T-helper 2 cell treated with Interferon-gamma antibody and Interleukin-4, amounts not matched to agents 5 μg/mL and 100 μg/mL, for 36 hours (primary cell): ENCODE measurements around the gene CTDSPL2.
"Not testable (repeated sequence)": the region's sequence is repeated elsewhere in the genome, so short reads cannot be mapped to it uniquely, and the experiment has no call there.

Source experiments
- DNase-seq: peaks from one replicate; pipeline ENCODE4 v3.0.0; 2021; ENCODE audit warnings: low spot score
- H3K27ac Mint-ChIP-seq: one replicate; pipeline ENCODE4 v1.8.0; 2021; ENCODE audit warnings: mild to moderate bottlenecking, mixed read lengths
- H3K27me3 Mint-ChIP-seq: one replicate; pipeline ENCODE4 v1.8.0; 2021; ENCODE audit warnings: low read depth, mixed read lengths
- H3K36me3 Mint-ChIP-seq: one replicate; pipeline ENCODE4 v1.8.0; 2021; ENCODE audit warnings: low read depth, mixed read lengths
- H3K4me1 Mint-ChIP-seq: one replicate; pipeline ENCODE4 v1.8.0; 2021; ENCODE audit warnings: low read depth, mixed read lengths
- H3K4me3 Mint-ChIP-seq: one replicate; pipeline ENCODE4 v1.8.0; 2022; ENCODE audit warnings: mild to moderate bottlenecking, moderate library complexity, mixed read lengths
- H3K9me3 Mint-ChIP-seq: one replicate; pipeline ENCODE4 v1.8.0; 2021; ENCODE audit warnings: mixed read lengths

The CTDSPL2 gene

GRCh38 chr15:44501768-44502366 is 74.4 kb downstream of the CTDSPL2 start:
- no peaks in the 10 kb centered on the region for H3K27me3 Mint-ChIP-seq
- peak overlapping the region; percentile 11 for H3K27ac Mint-ChIP-seq
- DNase-seq, result no peak
- peaks cover 30% of the 10 kb centered on the region for H3K36me3 Mint-ChIP-seq
- peaks cover 24% of the 10 kb centered on the region for H3K4me1 Mint-ChIP-seq
- H3K9me3 Mint-ChIP-seq, result no peaks in the 10 kb centered on the region
- no peak overlapping the region for H3K4me3 Mint-ChIP-seq

- peaks cover 5% of the 10 kb centered on the region for H3K4me1 Mint-ChIP-seq
- H3K27me3 Mint-ChIP-seq, result no peaks in the 10 kb centered on the region
- H3K27ac Mint-ChIP-seq, result no peak overlapping the region
- peaks cover 33% of the 10 kb centered on the region for H3K36me3 Mint-ChIP-seq
- no peaks in the 10 kb centered on the region for H3K9me3 Mint-ChIP-seq
- no peak for DNase-seq
- no peak overlapping the region for H3K4me3 Mint-ChIP-seq
These were observed 89.0 kb downstream of the CTDSPL2 start for GRCh38 chr15:44516436-44516835.

GRCh38 chr15:44519537-44519936 is 92.1 kb downstream of the CTDSPL2 start:
- peaks cover 2% of the 10 kb centered on the region for H3K4me1 Mint-ChIP-seq
- H3K36me3 Mint-ChIP-seq, result peaks cover 39% of the 10 kb centered on the region
- no peaks in the 10 kb centered on the region for H3K27me3 Mint-ChIP-seq
- no peak overlapping the region for H3K4me3 Mint-ChIP-seq
- no peak for DNase-seq
- no peaks in the 10 kb centered on the region for H3K9me3 Mint-ChIP-seq
- H3K27ac Mint-ChIP-seq, result no peak overlapping the region

DNA sequence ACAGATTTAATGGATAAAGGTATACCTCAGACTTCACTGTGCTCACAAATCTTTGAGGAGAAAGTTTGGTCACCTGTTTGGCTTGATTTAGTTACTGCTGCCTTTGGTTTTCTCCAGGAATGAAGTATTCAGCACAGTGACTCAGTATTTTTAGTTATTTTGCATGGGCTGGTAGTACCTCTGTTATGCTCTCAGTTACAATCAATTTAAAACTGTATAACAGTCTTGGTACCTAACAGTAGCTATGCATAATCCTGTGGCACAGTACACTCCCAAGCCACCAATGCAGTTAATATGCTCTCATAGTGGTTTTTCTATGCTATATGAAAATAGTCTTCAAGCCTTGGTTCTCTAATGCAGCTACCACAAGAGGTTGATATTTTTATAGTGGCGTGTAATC is 97.6 kb downstream of the CTDSPL2 start:
- H3K36me3 Mint-ChIP-seq, result peaks cover 35% of the 10 kb centered on the region

GRCh38 chr15:44527241-44527640 is 99.8 kb downstream of the CTDSPL2 start:
- Mint-ChIP-seq H3K4me3 (no peak overlapping the region), H3K27ac (no peak overlapping the region), H3K9me3 (no peaks in the 10 kb centered on the region), H3K4me1 (no peaks in the 10 kb centered on the region), H3K27me3 (no peaks in the 10 kb centered on the region), H3K36me3 (peaks cover 25% of the 10 kb centered on the region)
- no peak for DNase-seq

More for the DNA sequence above, 97.6 kb downstream of the CTDSPL2 start:
- Mint-ChIP-seq H3K9me3 (no peaks in the 10 kb centered on the region), H3K27ac (no peak overlapping the region), H3K4me3 (no peak overlapping the region), H3K27me3 (no peaks in the 10 kb centered on the region), H3K4me1 (no peaks in the 10 kb centered on the region)
- DNase-seq, result no peak

DNA sequence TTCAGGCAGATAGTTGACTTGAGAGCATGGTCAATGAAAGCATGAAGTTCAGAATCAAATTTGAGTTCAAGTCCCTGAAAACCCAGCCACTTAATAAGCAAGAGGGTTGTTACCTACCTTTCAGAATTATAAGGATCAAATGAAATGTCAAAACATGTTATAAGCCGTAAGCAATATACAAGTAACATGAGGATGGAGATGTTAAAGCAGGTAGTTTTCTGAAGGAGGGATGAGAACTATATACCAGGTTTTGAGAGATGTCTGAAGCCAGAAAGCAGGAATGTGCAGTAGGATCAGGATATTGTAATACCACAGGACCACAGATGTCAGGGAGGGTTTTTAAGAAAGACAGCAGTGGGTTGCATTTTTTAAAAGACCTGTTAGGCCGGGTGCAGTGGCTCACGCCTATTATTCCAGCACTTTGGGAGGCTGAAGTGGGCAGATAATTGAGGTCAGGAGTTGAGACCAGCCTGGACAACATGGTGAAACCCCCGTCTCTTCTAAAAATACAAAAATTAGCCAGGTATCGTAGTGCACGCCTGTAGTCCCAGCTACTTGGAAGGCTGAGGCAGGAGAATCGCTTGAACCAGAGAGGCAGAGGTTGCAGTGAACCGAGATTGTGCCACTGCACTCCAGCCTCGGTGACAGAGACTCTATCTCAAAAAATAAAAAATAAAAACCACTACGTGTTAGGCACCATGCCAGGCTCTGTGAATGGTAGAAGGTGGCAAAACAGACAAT is 102.6 kb downstream of the CTDSPL2 start:
- Mint-ChIP-seq H3K4me3 (no peak overlapping the region), H3K27ac (no peak overlapping the region)

DNA sequence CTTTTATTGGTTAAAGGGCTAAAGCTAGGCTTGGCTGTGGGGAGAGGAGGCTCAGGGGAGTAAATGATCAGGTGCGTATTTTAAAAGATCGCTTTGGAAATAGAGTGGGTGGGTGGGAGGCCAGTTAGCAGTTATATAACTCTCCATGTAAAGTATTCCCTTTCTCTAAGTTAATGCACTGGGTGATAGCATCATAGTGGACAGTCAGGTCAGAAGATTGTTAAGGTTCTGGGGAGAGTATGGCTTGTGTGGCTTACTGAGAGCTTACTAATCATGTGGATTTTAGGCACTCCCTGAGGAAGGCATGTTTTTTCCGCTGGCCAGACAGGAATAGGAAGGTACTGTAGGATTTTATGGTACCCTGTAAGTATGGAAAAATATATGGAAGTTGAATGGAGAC is 103.2 kb downstream of the CTDSPL2 start:
- Mint-ChIP-seq H3K27me3 (no peaks in the 10 kb centered on the region), H3K9me3 (no peaks in the 10 kb centered on the region), H3K4me1 (peaks cover 5% of the 10 kb centered on the region), H3K36me3 (peaks cover 11% of the 10 kb centered on the region), H3K4me3 (no peak overlapping the region), H3K27ac (no peak overlapping the region)
- DNase-seq, result no peak

More for the DNA sequence above, 102.6 kb downstream of the CTDSPL2 start:
- Mint-ChIP-seq H3K36me3 (peaks cover 14% of the 10 kb centered on the region), H3K9me3 (no peaks in the 10 kb centered on the region), H3K27me3 (no peaks in the 10 kb centered on the region), H3K4me1 (peaks cover 3% of the 10 kb centered on the region)
- DNase-seq, result no peak

GRCh38 chr15:44532275-44532674 is 104.8 kb downstream of the CTDSPL2 start:
- not testable (repeated sequence) for DNase-seq, H3K4me3 Mint-ChIP-seq, H3K4me1 Mint-ChIP-seq, H3K27me3 Mint-ChIP-seq, H3K9me3 Mint-ChIP-seq, H3K27ac Mint-ChIP-seq
- peaks cover 15% of the 10 kb centered on the region for H3K36me3 Mint-ChIP-seq

DNA sequence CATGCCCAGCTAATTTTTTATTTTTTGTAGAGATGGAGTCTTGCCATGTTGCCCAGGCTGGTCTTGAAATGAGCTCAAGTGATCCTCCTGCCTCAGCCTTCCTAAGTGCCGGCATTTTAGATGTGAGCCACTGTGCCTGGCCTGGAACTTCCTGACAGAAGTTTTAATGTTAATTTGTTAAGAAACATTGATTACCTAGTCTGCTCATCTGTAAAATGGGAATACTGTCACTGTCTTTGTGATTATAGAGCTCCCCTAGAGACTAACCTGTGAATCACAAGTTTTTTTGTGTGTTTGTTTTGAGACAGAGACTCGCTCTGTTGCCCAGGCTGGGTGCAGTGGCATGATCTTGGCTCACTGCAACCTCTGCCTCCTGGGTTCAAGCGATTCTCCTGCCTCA is 105.3 kb downstream of the CTDSPL2 start:
- Mint-ChIP-seq H3K27ac (no peak overlapping the region), H3K9me3 (no peaks in the 10 kb centered on the region), H3K27me3 (no peaks in the 10 kb centered on the region), H3K36me3 (peaks cover 12% of the 10 kb centered on the region), H3K4me1 (peaks cover 10% of the 10 kb centered on the region), H3K4me3 (no peak overlapping the region)
- no peak for DNase-seq

DNA sequence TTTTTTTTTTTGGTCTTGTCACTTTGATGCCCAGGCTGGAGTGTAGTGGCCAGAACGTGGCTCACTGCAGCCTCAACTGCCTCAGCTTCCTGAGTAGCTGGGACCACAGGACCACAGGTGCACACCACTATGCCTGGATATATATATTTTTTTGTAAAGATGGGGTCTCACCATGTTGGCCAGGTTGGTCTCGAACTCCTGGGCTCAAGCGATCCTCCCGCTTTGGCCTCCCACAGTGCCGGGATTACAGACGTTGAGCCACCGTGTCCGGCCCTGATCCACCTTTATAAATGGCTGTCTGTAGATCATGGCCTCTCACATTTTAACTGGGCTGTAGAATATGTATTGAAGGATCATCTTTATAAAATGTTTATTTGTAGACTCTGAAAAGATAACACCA is 107.7 kb downstream of the CTDSPL2 start:
- H3K27ac Mint-ChIP-seq, result peak overlapping the region; percentile 38
- H3K36me3 Mint-ChIP-seq, result peaks cover 25% of the 10 kb centered on the region
- H3K4me3 Mint-ChIP-seq, result peak overlapping the region; percentile 91
- DNase-seq, result no peak
- H3K27me3 Mint-ChIP-seq, result no peaks in the 10 kb centered on the region
- H3K4me1 Mint-ChIP-seq, result peaks cover 19% of the 10 kb centered on the region
- no peaks in the 10 kb centered on the region for H3K9me3 Mint-ChIP-seq

- Mint-ChIP-seq H3K9me3 (no peaks in the 10 kb centered on the region), H3K27me3 (no peaks in the 10 kb centered on the region), H3K4me1 (peaks cover 22% of the 10 kb centered on the region), H3K4me3 (peak overlapping the region; percentile 91), H3K27ac (peak overlapping the region; percentile 90), H3K36me3 (peaks cover 30% of the 10 kb centered on the region)
- peak; percentile 27 for DNase-seq
These were observed 108.3 kb downstream of the CTDSPL2 start for GRCh38 chr15:44535523-44536301.

GRCh38 chr15:44536302-44536961 is 109.0 kb downstream of the CTDSPL2 start:
- peak; percentile 80 for DNase-seq

GRCh38 chr15:44536962-44537734 is 109.7 kb downstream of the CTDSPL2 start, which contains the start of gene EIF3J:
EIF3J (plus strand) TSS chr15:44537147; CDS start chr15:44537195, 48 bp downstream.
- Mint-ChIP-seq H3K9me3 (no peaks in the 10 kb centered on the region), H3K27me3 (no peaks in the 10 kb centered on the region), H3K4me1 (peaks cover 34% of the 10 kb centered on the region), H3K4me3 (peak within 1 kb of the TSS; percentile 91), H3K27ac (peak within 1 kb of the TSS; percentile 90), H3K36me3 (peaks cover 43% of the 10 kb centered on the region)
- DNase-seq, result peak; percentile 97

More at GRCh38 chr15:44536302-44536961, 109.0 kb downstream of the CTDSPL2 start:
- Mint-ChIP-seq H3K4me1 (peaks cover 28% of the 10 kb centered on the region), H3K36me3 (peaks cover 36% of the 10 kb centered on the region), H3K9me3 (no peaks in the 10 kb centered on the region), H3K27me3 (no peaks in the 10 kb centered on the region), H3K4me3 (peak overlapping the region; percentile 91), H3K27ac (peak overlapping the region; percentile 90)
